Liver (tissue), 9 donors: ENCODE measurements around the gene ANXA7. TPM values are rescaled to one million over a fixed set of nuclear protein-coding genes. Genes with fewer than 3 reads are reported as not detected.
"Not testable (repeated sequence)": the region's sequence is repeated elsewhere in the genome, so short reads cannot be mapped to it uniquely, and the experiment has no call there.

Experiments used
- DNase-seq: peaks from one replicate; pipeline ENCODE4 v3.0.0-alpha.2; 2017; ENCODE audit warnings: low spot score
- H3K27ac ChIP-seq, 2 donors: one replicate each; pipeline ENCODE4 v1.7.0; 2013; ENCODE audit warnings: inconsistent platforms in 2 of 2, low read length in 2 of 2, control low read depth in 1 of 2, low read depth in 1 of 2, mild to moderate bottlenecking in 1 of 2
- H3K27me3 ChIP-seq, 4 donors: one replicate each; pipeline versions ENCODE4 v1.6.1 to v1.7.0; 2013; ENCODE audit warnings: low read length in 3 of 4, inconsistent platforms in 1 of 4, mild to moderate bottlenecking in 1 of 4, moderate library complexity in 1 of 4; ENCODE audit not compliant: control insufficient read depth in 4 of 4, insufficient read depth in 4 of 4
- H3K36me3 ChIP-seq, 4 donors: one replicate each; pipeline versions ENCODE4 v1.6.1 to v1.7.0; 2013; ENCODE audit warnings: low read length in 3 of 4, mild to moderate bottlenecking in 3 of 4, low read depth in 1 of 4, moderate library complexity in 1 of 4; ENCODE audit not compliant: control insufficient read depth in 4 of 4, insufficient read depth in 3 of 4
- H3K4me1 ChIP-seq, 4 donors: one replicate each; pipeline versions ENCODE4 v1.6.1 to v1.7.0; 2013; ENCODE audit warnings: low read length in 3 of 4, mild to moderate bottlenecking in 3 of 4, moderate library complexity in 1 of 4; ENCODE audit not compliant: control insufficient read depth in 4 of 4, insufficient read depth in 4 of 4
- H3K4me3 ChIP-seq, 3 donors: one replicate each; pipeline versions ENCODE4 v1.6.1 to v1.7.0; 2013; ENCODE audit warnings: low read length in 3 of 3, control low read depth in 1 of 3, low read depth in 1 of 3, mild to moderate bottlenecking in 1 of 3
- H3K9ac ChIP-seq, 2 donors: one replicate each; pipeline ENCODE4 v1.7.0; 2013; ENCODE audit warnings: low read length in 2 of 2, mild to moderate bottlenecking in 2 of 2, moderate library complexity in 2 of 2, control low read depth in 1 of 2, low read depth in 1 of 2
- H3K9me3 ChIP-seq, 4 donors: one replicate each; pipeline versions ENCODE4 v1.6.1 to v1.7.0; 2013; ENCODE audit warnings: low read length in 3 of 4; ENCODE audit not compliant: control insufficient read depth in 4 of 4
- CTCF ChIP-seq: fragments of 150-350 bp; IDR thresholded peaks from 2 replicates; pipeline ENCODE4 v1.5.1; 2017; ENCODE audit warnings: improper control_type of control experiment, low read depth, low read length; ENCODE audit not compliant: missing input control
- EGR1 ChIP-seq, 2 donors: IDR thresholded peaks; 2 replicates each; pipeline ENCODE4 v1.6.1; 2016 to 2018; ENCODE audit warnings: antibody characterized with exemption in 2 of 2, low read depth in 2 of 2
- FOXA2 ChIP-seq: IDR thresholded peaks from 2 replicates; pipeline ENCODE4 v1.6.1; 2016; ENCODE audit warnings: antibody characterized with exemption
- GABPA ChIP-seq, 2 donors: IDR thresholded peaks in 1 of 2; conservative IDR thresholded peaks in 1 of 2; 2 replicates each; pipeline ENCODE4 v1.6.1; 2016; ENCODE audit warnings: antibody characterized with exemption in 2 of 2, mild to moderate bottlenecking in 1 of 2, moderate library complexity in 1 of 2
- HNF4G ChIP-seq: IDR thresholded peaks from 2 replicates; pipeline ENCODE4 v1.6.1; 2016; ENCODE audit warnings: antibody characterized with exemption
- JUND ChIP-seq, 2 donors: IDR thresholded peaks; 2 replicates each; pipeline ENCODE4 v1.6.1; 2016; ENCODE audit warnings: antibody characterized with exemption in 2 of 2
- SP1 ChIP-seq: IDR thresholded peaks from 2 replicates; pipeline ENCODE4 v1.6.1; 2018; ENCODE audit warnings: antibody characterized with exemption, mild to moderate bottlenecking
- YY1 ChIP-seq: IDR thresholded peaks from 2 replicates; pipeline ENCODE4 v1.6.1; 2016; ENCODE audit warnings: antibody characterized with exemption, mild to moderate bottlenecking
- ZBTB33 ChIP-seq: IDR thresholded peaks from 2 replicates; pipeline ENCODE4 v1.6.1; 2016; ENCODE audit warnings: antibody characterized with exemption
- WGBS: extraction: QIAGEN DNeasy Blood & Tissue Kit; methylation state at CpG from one replicate; pipeline ENCODE4 v1.1.7; 2013; 5-methylcytosine and 5-hydroxymethylcytosine counted together
- polyA plus RNA-seq, 2 donors: library from polyadenylated mRNA; stranded (reverse) in 1 of 2; unstranded in 1 of 2; fragments of 200-250 nt in 1 of 2; fragments of >200 nt in 1 of 2; fragmentation: Nextera tagmentation in 1 of 2; extraction: Ambion mirVana in 1 of 2; gene quantifications; one replicate each; pipeline versions ENCODE4 v1.2.1 to v1.2.3, GENCODE V29; 2013 to 2015
- total RNA-seq, 2 donors: library from RNA; depleted of rRNA; stranded (reverse); fragments of >200 nt; gene quantifications; one replicate each; pipeline ENCODE4 v1.2.3, GENCODE V29; 2014
- donor health status: healthy.
- donor health status: healthy.
- donor health status: healthy.
- donor health status: healthy.
- donor health status: healthy.

The ANXA7 gene
- total and polyA plus RNA-seq, 4 donors, result 71.6 to 93.4 (median 90.0) TPM

GRCh38 chr10:73333202-73333601, 80.7 kb downstream of the ANXA7 start:
- Histone ChIP-seq H3K36me3 (no peaks in the 10 kb centered on the region), H3K4me1 (no peaks in the 10 kb centered on the region), H3K9ac (no peak overlapping the region), H3K9me3 (no peaks in the 10 kb centered on the region), H3K27me3 (no peaks in the 10 kb centered on the region), H3K27ac (no peak overlapping the region), H3K4me3 (no peak overlapping the region)
- no peak for TF ChIP-seq YY1
- TF ChIP-seq CTCF, result no peak
- TF ChIP-seq GABPA (IDR thresholded peaks at IDR 0.05 in 1 of 2, conservative IDR thresholded peaks at IDR 0.05 in 1 of 2), result no peak
- TF ChIP-seq FOXA2, result no peak
- TF ChIP-seq ZBTB33, result no peak
- no peak for TF ChIP-seq JUND (IDR thresholded peaks at IDR 0.05)
- TF ChIP-seq SP1, result no peak
- no peak for TF ChIP-seq EGR1 (IDR thresholded peaks at IDR 0.05; ENCODE audit: low read depth in 2 of 2)
- no peak for TF ChIP-seq HNF4G
- no peak for DNase-seq
- WGBS, result 99% methylated on average over 1 of the region's 1 CpG

- WGBS, result 88% methylated on average over 2 of the region's 2 CpGs
- TF ChIP-seq CTCF, result no peak
- H3K9ac ChIP-seq, result no peak overlapping the region
- H3K27ac ChIP-seq, result no peak overlapping the region
- no peak overlapping the region for H3K4me3 ChIP-seq
- no peaks in the 10 kb centered on the region for H3K9me3 ChIP-seq
- no peak for DNase-seq
- no peaks in the 10 kb centered on the region for H3K4me1 ChIP-seq
- no peaks in the 10 kb centered on the region for H3K36me3 ChIP-seq
- no peaks in the 10 kb centered on the region for H3K27me3 ChIP-seq
These were observed 81.5 kb downstream of the ANXA7 start for GRCh38 chr10:73332379-73332778.

- WGBS, result no CpG with 5 or more reads among the region's 1 CpG
- not testable (repeated sequence) for H3K27me3 ChIP-seq, H3K27ac ChIP-seq, H3K9me3 ChIP-seq, DNase-seq, H3K36me3 ChIP-seq, H3K9ac ChIP-seq, H3K4me3 ChIP-seq, H3K4me1 ChIP-seq
These were observed 85.3 kb downstream of the ANXA7 start for GRCh38 chr10:73328523-73328922.

DNA sequence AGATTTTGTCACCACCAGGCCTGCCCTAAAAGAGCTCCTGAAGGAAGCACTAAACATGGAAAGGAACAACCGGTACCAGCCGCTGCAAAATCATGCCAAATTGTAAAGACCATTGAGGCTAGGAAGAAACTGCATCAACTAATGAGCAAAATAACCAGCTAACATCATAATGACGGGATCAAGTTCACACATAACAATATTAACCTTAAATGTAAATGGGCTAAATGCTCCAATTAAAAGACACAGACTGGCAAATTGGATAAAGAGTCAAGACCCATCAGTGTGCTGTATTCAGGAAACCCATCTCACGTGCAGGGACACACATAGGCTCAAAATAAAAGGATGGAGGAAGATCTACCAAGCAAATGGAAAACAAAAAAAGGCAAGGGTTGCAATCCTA, 88.6 kb downstream of the ANXA7 start:
- H3K9me3 ChIP-seq, DNase-seq, H3K36me3 ChIP-seq, H3K4me1 ChIP-seq, H3K9ac ChIP-seq, H3K4me3 ChIP-seq, H3K27ac ChIP-seq, H3K27me3 ChIP-seq: not testable (repeated sequence)
- 66% methylated on average over 2 of the region's 4 CpGs for WGBS
